Endothelial cell (in vitro differentiated cells): Measurements from ENCODE around the gene RBBP6. TPM values are rescaled to one million over a fixed set of nuclear protein-coding genes. Genes with fewer than 3 reads are reported as not detected.
A peak's percentile ranks its signal among the peaks of the same experiment; 100 is the strongest.

Experiments
- DNase-seq: peaks from one replicate; pipeline ENCODE4 v3.0.0; 2021; ENCODE audit warnings: low spot score
- H3K27ac Mint-ChIP-seq: one replicate; pipeline ENCODE4 v1.8.0; 2021; ENCODE audit warnings: mixed read lengths, inconsistent platforms; ENCODE audit not compliant: unreplicated experiment
- H3K27me3 Mint-ChIP-seq: one replicate; pipeline ENCODE4 v1.8.0; 2021; ENCODE audit warnings: mild to moderate bottlenecking, moderate library complexity, mixed read lengths, inconsistent platforms; ENCODE audit not compliant: unreplicated experiment
- H3K36me3 Mint-ChIP-seq: one replicate; pipeline ENCODE4 v1.8.0; 2021; ENCODE audit warnings: mild to moderate bottlenecking, low read depth, mixed read lengths, inconsistent platforms; ENCODE audit not compliant: unreplicated experiment
- H3K4me1 Mint-ChIP-seq: one replicate; pipeline ENCODE4 v1.8.0; 2021; ENCODE audit warnings: mild to moderate bottlenecking, mixed read lengths, inconsistent platforms; ENCODE audit not compliant: unreplicated experiment
- H3K4me3 Mint-ChIP-seq: one replicate; pipeline ENCODE4 v1.8.0; 2021; ENCODE audit warnings: mild to moderate bottlenecking, mixed read lengths, inconsistent platforms; ENCODE audit not compliant: unreplicated experiment
- H3K9me3 Mint-ChIP-seq: one replicate; pipeline ENCODE4 v1.8.0; 2021; ENCODE audit warnings: mixed read lengths, inconsistent platforms; ENCODE audit not compliant: unreplicated experiment
- total RNA-seq: library from RNA; stranded (reverse); fragmentation: NEBNext Ultra II Directional; extraction: Animal tissue kit (Norgen Biotek cat#: 25700); gene quantifications from one replicate; pipeline ENCODE4 v1.2.1, GENCODE V29; 2021; ENCODE audit not compliant: unreplicated experiment
- TF ChIP-seq, protein P1 (sequence below): fragments of 200-600 bp; sonication (generic); IDR thresholded peaks from one replicate; pipeline ENCODE4 v1.5.0; 2021; ENCODE audit warnings: antibody characterized with exemption; ENCODE audit not compliant: unreplicated experiment

The RBBP6 gene
- total RNA-seq, 1 donor from 2014 or later = 67.9 TPM

DNA sequence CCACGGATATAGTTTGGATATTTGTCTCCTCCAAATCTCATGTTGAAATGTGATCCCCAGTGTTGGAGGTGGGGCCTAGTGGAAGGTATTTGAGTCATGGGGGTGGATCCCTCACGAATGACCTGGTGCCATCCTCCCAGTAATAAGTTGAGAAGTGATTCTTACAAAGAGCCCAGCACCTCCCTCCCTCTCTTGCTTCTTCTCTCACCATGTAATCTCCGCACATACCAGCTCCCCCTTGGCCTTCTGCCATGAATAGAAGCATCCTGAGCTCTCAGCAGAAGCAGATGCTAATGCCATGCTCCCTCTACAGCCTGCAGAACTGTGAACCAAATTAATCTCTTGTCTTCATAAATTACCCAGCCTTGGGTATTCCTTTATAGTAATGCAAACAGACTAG lies 41.9 kb upstream of the RBBP6 start:
- peaks cover 15% of the 10 kb centered on the region for H3K4me1 Mint-ChIP-seq
- no peak for DNase-seq
- no peak overlapping the region for H3K27ac Mint-ChIP-seq

DNA sequence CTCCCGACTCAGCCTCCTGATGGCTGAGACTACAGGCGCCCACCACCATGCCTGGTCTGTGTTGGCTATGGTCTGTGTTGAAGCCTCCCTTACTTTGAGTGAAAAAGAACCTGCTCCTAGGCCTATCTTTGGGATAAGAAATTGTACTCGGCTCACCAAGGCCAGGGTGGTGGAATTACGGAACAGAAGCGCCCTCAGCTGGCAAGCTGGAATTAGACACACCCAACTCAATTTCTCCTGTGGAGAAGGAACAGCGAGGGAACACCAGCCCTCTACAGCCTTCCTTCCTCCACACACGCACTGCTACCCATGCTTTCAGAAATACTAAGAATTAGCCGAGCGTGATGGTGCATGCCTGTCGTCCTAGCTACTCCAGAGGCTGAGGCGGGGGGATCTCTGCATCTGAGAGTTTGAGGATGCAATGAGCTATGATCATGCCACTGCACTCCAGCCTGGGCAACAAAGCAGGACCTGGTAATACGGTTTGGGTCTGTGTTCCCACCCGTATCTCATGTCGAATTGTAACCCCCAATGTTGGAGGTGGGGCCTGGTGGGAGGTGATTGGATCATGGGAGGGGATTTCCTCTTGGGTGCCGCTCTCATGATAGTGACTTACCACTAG lies 40.1 kb upstream of the RBBP6 start:
- DNase-seq = peak; percentile 71
- Mint-ChIP-seq H3K27ac (no peak overlapping the region), H3K9me3 (no peaks in the 10 kb centered on the region), H3K36me3 (no peaks in the 10 kb centered on the region), H3K4me1 (peaks cover 15% of the 10 kb centered on the region), H3K4me3 (no peak overlapping the region), H3K27me3 (no peaks in the 10 kb centered on the region)
- TF ChIP-seq, protein P1, sequence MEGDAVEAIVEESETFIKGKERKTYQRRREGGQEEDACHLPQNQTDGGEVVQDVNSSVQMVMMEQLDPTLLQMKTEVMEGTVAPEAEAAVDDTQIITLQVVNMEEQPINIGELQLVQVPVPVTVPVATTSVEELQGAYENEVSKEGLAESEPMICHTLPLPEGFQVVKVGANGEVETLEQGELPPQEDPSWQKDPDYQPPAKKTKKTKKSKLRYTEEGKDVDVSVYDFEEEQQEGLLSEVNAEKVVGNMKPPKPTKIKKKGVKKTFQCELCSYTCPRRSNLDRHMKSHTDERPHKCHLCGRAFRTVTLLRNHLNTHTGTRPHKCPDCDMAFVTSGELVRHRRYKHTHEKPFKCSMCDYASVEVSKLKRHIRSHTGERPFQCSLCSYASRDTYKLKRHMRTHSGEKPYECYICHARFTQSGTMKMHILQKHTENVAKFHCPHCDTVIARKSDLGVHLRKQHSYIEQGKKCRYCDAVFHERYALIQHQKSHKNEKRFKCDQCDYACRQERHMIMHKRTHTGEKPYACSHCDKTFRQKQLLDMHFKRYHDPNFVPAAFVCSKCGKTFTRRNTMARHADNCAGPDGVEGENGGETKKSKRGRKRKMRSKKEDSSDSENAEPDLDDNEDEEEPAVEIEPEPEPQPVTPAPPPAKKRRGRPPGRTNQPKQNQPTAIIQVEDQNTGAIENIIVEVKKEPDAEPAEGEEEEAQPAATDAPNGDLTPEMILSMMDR = peak; percentile 26

More for the DNA sequence above, 41.9 kb upstream of the RBBP6 start:
- TF ChIP-seq, protein P1 = no peak
- Mint-ChIP-seq H3K4me3 (no peak overlapping the region), H3K36me3 (no peaks in the 10 kb centered on the region), H3K27me3 (no peaks in the 10 kb centered on the region), H3K9me3 (no peaks in the 10 kb centered on the region)

DNA sequence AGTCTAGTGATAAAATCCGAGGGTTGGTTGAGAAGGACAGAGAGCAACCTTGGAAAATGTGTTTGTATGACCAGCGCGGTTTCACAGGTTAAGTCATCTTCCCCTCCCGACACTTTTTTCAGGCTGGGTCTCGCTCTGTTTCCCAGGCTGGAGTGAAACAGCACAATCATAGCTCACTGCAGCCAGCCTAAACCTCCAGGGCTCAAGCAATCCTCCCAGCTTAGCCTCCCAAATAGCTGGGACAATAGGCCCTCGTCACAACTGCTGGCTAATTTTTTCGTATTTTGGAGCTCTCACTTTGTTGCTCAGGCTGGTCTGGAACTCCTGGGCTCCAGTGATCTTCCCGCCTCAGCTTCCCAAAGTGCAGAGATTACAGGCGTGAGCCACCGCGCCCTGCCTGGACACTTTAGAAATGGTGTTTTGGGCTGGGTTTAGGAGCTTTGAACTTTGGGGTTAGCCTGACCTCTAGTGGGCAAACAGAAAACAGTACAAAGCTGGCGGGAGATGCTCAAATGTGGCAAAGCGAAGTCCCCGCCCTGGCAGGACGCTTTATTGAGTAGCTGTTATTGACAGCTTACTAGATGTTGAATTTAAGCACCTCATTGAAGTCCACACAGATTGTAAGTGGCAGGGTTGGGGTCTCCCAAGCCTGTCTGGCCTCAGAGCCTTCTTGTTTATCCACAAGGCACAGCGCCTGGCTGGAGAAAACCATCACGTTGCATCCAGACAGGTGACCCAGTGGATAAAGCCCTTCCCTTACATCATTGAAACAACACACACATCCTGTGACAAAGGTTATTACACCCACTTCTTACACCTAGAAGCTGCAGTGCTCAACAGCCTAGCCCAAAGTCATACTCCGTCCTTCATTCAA lies 34.7 kb upstream of the RBBP6 start:
- Mint-ChIP-seq H3K27me3 (no peaks in the 10 kb centered on the region), H3K9me3 (no peaks in the 10 kb centered on the region), H3K36me3 (no peaks in the 10 kb centered on the region), H3K4me3 (no peak overlapping the region), H3K4me1 (peaks cover 7% of the 10 kb centered on the region), H3K27ac (no peak overlapping the region)
- DNase-seq = peak; percentile 66
- TF ChIP-seq, protein P1 = peak; percentile 87

DNA sequence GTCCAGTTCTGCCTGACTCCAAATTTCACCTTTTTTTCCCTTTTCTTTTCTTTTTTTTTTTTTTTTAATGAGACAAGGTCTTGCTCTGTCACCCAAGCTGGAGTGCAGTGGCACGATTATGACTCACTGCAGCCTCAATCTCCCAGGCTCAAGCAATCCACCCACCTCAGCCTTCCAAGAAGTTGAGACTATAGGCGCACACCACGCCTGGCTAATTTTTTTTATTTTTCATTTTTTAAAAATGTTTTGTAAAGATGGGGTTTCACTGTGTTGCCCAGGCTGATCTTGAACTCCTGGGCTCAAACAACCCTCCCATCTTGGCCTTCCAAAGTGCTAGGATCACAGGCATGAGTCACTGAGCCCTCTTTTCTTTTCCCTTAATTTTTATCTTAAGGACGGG lies 33.4 kb upstream of the RBBP6 start:
- Mint-ChIP-seq H3K27ac (no peak overlapping the region), H3K4me3 (no peak overlapping the region), H3K27me3 (no peaks in the 10 kb centered on the region), H3K4me1 (no peaks in the 10 kb centered on the region), H3K9me3 (no peaks in the 10 kb centered on the region), H3K36me3 (no peaks in the 10 kb centered on the region)
- no peak for DNase-seq
- TF ChIP-seq, protein P1 = no peak

DNA sequence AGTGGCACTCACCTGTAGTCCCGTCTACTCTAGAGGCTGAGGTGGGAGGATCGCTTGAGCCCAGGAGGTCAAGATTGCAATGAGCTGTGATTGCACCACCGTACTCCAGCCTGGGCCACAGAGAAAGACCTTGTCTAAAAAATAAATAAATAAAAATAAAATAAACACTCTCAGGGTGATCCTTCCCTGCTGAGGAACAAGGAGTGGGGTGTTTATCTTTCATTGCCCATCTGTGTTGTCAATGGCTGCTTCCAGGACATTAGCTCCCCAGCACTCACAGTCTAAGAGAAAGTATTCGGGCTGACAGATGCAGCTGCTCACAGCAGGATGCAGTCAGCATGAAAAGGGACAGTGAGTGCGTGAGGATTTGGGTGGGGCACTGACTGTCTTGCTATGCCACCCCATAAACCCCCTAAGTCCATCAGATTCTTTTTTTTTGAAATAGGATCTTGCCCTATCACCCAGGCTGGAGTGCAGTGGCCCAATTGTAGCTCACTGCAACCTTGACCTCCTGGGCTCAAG lies 31.3 kb upstream of the RBBP6 start:
- DNase-seq = no peak
- Mint-ChIP-seq H3K27me3 (no peaks in the 10 kb centered on the region), H3K36me3 (no peaks in the 10 kb centered on the region), H3K4me1 (no peaks in the 10 kb centered on the region), H3K4me3 (no peak overlapping the region), H3K27ac (no peak overlapping the region), H3K9me3 (no peaks in the 10 kb centered on the region)
- TF ChIP-seq, protein P1 = no peak
